ENCODE results near the gene NUDT1.
"Not testable (repeated sequence)": the region's sequence is repeated elsewhere in the genome, so short reads cannot be mapped to it uniquely, and the experiment has no call there.

NUDT1 gene

GRCh38 chr7:2251381-2251780, 9.4 kb downstream of the NUDT1 start:
- DNase-seq: no peak

GRCh38 chr7:2251841-2252771, 10.1 kb downstream of the NUDT1 start:
- DNase-seq: no peak

GRCh38 chr7:2253021-2253420, 11.0 kb downstream of the NUDT1 start:
- DNase-seq: no peak

- DNase-seq: no peak
Measured at GRCh38 chr7:2253525-2254244, 11.7 kb downstream of the NUDT1 start.

- DNase-seq: no peak
Measured at GRCh38 chr7:2254429-2255144, 12.6 kb downstream of the NUDT1 start.

- no peak for DNase-seq
Measured at GRCh38 chr7:2255145-2256139, 13.4 kb downstream of the NUDT1 start.

- no peak for DNase-seq
Measured at GRCh38 chr7:2256306-2257045, 14.4 kb downstream of the NUDT1 start.

- no peak for DNase-seq
Measured at GRCh38 chr7:2257046-2257551, 15.1 kb downstream of the NUDT1 start.

- no peak for DNase-seq
Measured at GRCh38 chr7:2257651-2258050, 15.6 kb downstream of the NUDT1 start.

- DNase-seq: no peak
Measured at GRCh38 chr7:2258661-2259365, 16.8 kb downstream of the NUDT1 start.

- DNase-seq: no peak
Measured at GRCh38 chr7:2259480-2259879, 17.5 kb downstream of the NUDT1 start.

GRCh38 chr7:2260820-2261219, 18.8 kb downstream of the NUDT1 start:
- no peak for DNase-seq

GRCh38 chr7:2261611-2262010, 19.6 kb downstream of the NUDT1 start:
- peak; percentile 35 to 44 for DNase-seq

GRCh38 chr7:2263176-2263575, 21.1 kb downstream of the NUDT1 start:
- no peak for DNase-seq

GRCh38 chr7:2264158-2264557, 22.1 kb downstream of the NUDT1 start:
- DNase-seq: no peak

- DNase-seq: no peak
Measured at GRCh38 chr7:2266911-2267310, 24.9 kb downstream of the NUDT1 start.

- DNase-seq: not testable (repeated sequence)
Measured at GRCh38 chr7:2269089-2269990, 27.3 kb downstream of the NUDT1 start.

GRCh38 chr7:2269991-2270460, 28.0 kb downstream of the NUDT1 start:
- no peak for DNase-seq

GRCh38 chr7:2270495-2270894, 28.5 kb downstream of the NUDT1 start:
- DNase-seq: no peak

All from activated CD4-positive, alpha-beta T cell treated with anti-CD3 and anti-CD28 coated beads for 4 hours (primary cell).